Psoas muscle (tissue), 8 donors: ENCODE results near the gene EEF2K. TPM values are rescaled to one million over a fixed set of nuclear protein-coding genes. Genes with fewer than 3 reads are reported as not detected.

ENCODE experiments used
- ATAC-seq, 4 donors: fragments of 200-7000 bp; cut with Tn5 transposase; one replicate each; pipeline ENCODE4 v1.9.1; 2020; ENCODE audit warnings: moderate library complexity in 3 of 4, mild to moderate bottlenecking in 2 of 4
- DNase-seq, 2 donors: peaks; one replicate each; pipeline ENCODE4 v3.0.0-alpha.2; 2020
- H3K27ac ChIP-seq: fragments of 200-600 bp; one replicate; pipeline ENCODE4 v1.8.0; 2022
- H3K27me3 ChIP-seq, 3 donors: fragments of 200-600 bp in 1 of 3; one replicate each; pipeline versions ENCODE4 v1.6.1 to v1.8.0; 2013 to 2022; ENCODE audit warnings: low read length in 2 of 3, mild to moderate bottlenecking in 2 of 3, moderate library complexity in 1 of 3; ENCODE audit not compliant: insufficient read depth in 3 of 3
- H3K36me3 ChIP-seq, 2 donors: fragments of 200-600 bp in 1 of 2; one replicate each; pipeline versions ENCODE4 v1.6.1 to v1.8.0; 2013 to 2022; ENCODE audit warnings: low read depth in 1 of 2, mild to moderate bottlenecking in 1 of 2, moderate library complexity in 1 of 2; ENCODE audit not compliant: insufficient read depth in 1 of 2
- H3K4me1 ChIP-seq: fragments of 200-600 bp; one replicate; pipeline ENCODE4 v1.8.0; 2022
- H3K4me3 ChIP-seq: fragments of 200-600 bp; one replicate; pipeline ENCODE4 v1.8.0; 2022; ENCODE audit warnings: mild to moderate bottlenecking
- H3K9me3 ChIP-seq: fragments of 200-600 bp; one replicate; pipeline ENCODE4 v1.8.0; 2022
- CTCF ChIP-seq: fragments of 200-600 bp; IDR thresholded peaks from one replicate; pipeline ENCODE4 v1.8.0; 2022; ENCODE audit warnings: antibody characterized with exemption
- WGBS, 3 donors: extraction: QIAGEN DNeasy Blood & Tissue Kit; methylation state at CpG; one replicate each; pipeline versions ENCODE4 v1.1.6 to v1.1.7; 2013; 5-methylcytosine and 5-hydroxymethylcytosine counted together
- intact Hi-C, 2 donors: fragments of 100-400 bp; cut with DNase I; formaldehyde crosslinking; loops; one replicate each; pipeline versions ENCODE4 v1.11.0 to v1.14.2; 2022
- polyA plus RNA-seq, 3 donors: library from polyadenylated mRNA; stranded (reverse); fragments of 200-250 nt; gene quantifications; one replicate each; pipeline ENCODE4 v1.2.3, GENCODE V29; 2013
- total RNA-seq, 4 donors: library from RNA; stranded (reverse); fragmentation: NEBNext Ultra II Directional in 2 of 4; extraction: Animal tissue kit (Norgen Biotek cat#: 25700) in 2 of 4; gene quantifications; one replicate each; pipeline versions ENCODE4 v1.2.1 to v1.2.4, GENCODE V29; 2021 to 2023
- donor health status: healthy with polysubstance abuse.
- donor health status: DM: no; HTN: no; CAD: no; lungs with moderate emphysema.
- donor health status: Bipolar disorder and iron deficiency.
- donor health status: healthy.
- donor health status: DM: yes; HTN: yes; CAD: no.
- donor health status: DM: no; HTN: no; CAD: no.
- donor health status: DM: no; HTN: no; CAD: no.
- donor health status: DM: yes; HTN: yes; CAD: no.

The EEF2K gene
- total and polyA plus RNA-seq, 7 donors, result 13.0 to 47.0 (median 29.4) TPM

DNA sequence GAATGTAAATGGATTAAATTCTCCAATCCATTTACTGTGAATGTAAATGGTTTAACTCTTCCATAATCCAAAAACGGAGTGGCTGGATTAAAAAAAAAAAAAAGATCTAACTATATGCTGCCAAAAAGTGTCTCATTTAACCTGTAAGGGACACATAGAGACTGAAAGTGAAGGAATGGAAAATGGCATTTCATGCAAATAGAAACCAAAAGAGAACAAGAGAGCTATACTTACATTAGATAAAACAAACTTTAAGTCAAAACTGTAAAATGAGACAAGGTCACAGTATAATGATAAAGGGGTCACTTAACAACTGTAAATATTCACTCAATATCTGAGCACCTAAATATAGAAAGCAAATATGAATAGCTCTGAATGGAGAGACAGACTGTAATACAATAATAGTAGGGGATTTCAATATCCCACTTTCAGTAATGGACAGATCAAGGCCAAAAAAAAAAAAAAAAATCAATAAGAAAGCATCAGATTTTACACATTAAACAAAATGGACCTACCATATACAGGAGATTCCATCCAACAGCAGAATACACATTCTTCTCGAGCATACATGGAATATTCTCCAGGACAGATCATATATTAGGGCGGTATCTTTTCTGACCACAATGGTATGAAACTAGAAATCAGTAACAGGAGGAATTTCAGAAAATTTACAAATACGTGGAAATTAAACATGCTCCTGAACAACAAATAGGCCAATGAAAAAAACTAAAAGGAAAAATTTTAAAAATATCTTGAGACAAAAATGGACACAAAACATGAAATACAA lies 132.0 kb downstream of the EEF2K start:
- Histone ChIP-seq H3K9me3 (peaks cover 15% of the 10 kb centered on the region), H3K27ac (no peak overlapping the region), H3K4me3 (no peak overlapping the region), H3K36me3 (peaks cover 13 to 34% of the 10 kb centered on the region in 2 donors), H3K27me3 (no peaks in the 10 kb centered on the region), H3K4me1 (no peaks in the 10 kb centered on the region)
- intact Hi-C loops, result no loop called here
- no peak for TF ChIP-seq CTCF
- ATAC-seq (no peak), DNase-seq (no peak)
- WGBS, 3 donors, result 93 to 94% (median 93%) methylated on average over 4 of the region's 4 CpGs

Other genes with a start within 250 kb of the EEF2K start
- gene PDZD9, start 205.2 kb upstream of the EEF2K start, total RNA-seq, result not detected
- gene PDZD9, start 205.2 kb upstream of the EEF2K start, polyA plus RNA-seq, result under 1 TPM in 1 of 3 donors, not detected in 2; 0.08 TPM
- 10 to 100 TPM in 2 of 4 donors, 1 to 10 TPM in 2; 7.8 to 13.8 (median 10.5) TPM for gene MOSMO, start 198.2 kb upstream of the EEF2K start, total RNA-seq
- gene MOSMO, start 198.2 kb upstream of the EEF2K start, polyA plus RNA-seq, result 10 to 100 TPM in 2 of 3 donors, 1 to 10 TPM in 1; 6.0 to 21.3 (median 11.3) TPM
- under 1 TPM in 1 of 4 donors, not detected in 3; 0.15 TPM for gene VWA3A, start 113.7 kb upstream of the EEF2K start, total RNA-seq
- gene VWA3A, start 113.7 kb upstream of the EEF2K start, polyA plus RNA-seq, result under 1 TPM in 2 of 3 donors, not detected in 1; 0.03 to 0.12 TPM
- gene SDR42E2, start 43.8 kb upstream of the EEF2K start, total RNA-seq, result under 1 TPM in 1 of 4 donors, not detected in 3; 0.08 TPM
- under 1 TPM in 1 of 3 donors, not detected in 2; 0.01 TPM for gene SDR42E2, start 43.8 kb upstream of the EEF2K start, polyA plus RNA-seq
- 100 to 1,000 TPM in 1 of 4 donors, 10 to 100 TPM in 3; 63.8 to 119 (median 92.5) TPM for gene POLR3E, start 91.1 kb downstream of the EEF2K start, total RNA-seq
- 10 to 100 TPM; 45.6 to 96.1 (median 71.2) TPM for gene POLR3E, start 91.1 kb downstream of the EEF2K start, polyA plus RNA-seq
- gene CDR2, start 168.3 kb downstream of the EEF2K start, total RNA-seq, result 10 to 100 TPM in 1 of 4 donors, 1 to 10 TPM in 3; 4.0 to 11.9 (median 4.5) TPM
- 1 to 10 TPM; 2.2 to 5.3 (median 4.5) TPM for gene CDR2, start 168.3 kb downstream of the EEF2K start, polyA plus RNA-seq